Measurements from ENCODE around the gene FAM234A. TPM values are rescaled to one million over a fixed set of nuclear protein-coding genes. Genes with fewer than 3 reads are reported as not detected.

The FAM234A gene
- total RNA-seq, 1 donor from 2014 or later, result 87.6 TPM

GRCh38 chr16:270381-271255 is 36.0 kb downstream of the FAM234A start:
- no peak for TF ChIP-seq CTCF (conservative IDR thresholded peaks at IDR 0.05; ENCODE audit: low read depth, low read length)
- no peak overlapping the region for H3K4me3 ChIP-seq (ENCODE audit: low read depth, low read length)
- DNase-seq (ENCODE audit: low read depth), result no peak

DNA sequence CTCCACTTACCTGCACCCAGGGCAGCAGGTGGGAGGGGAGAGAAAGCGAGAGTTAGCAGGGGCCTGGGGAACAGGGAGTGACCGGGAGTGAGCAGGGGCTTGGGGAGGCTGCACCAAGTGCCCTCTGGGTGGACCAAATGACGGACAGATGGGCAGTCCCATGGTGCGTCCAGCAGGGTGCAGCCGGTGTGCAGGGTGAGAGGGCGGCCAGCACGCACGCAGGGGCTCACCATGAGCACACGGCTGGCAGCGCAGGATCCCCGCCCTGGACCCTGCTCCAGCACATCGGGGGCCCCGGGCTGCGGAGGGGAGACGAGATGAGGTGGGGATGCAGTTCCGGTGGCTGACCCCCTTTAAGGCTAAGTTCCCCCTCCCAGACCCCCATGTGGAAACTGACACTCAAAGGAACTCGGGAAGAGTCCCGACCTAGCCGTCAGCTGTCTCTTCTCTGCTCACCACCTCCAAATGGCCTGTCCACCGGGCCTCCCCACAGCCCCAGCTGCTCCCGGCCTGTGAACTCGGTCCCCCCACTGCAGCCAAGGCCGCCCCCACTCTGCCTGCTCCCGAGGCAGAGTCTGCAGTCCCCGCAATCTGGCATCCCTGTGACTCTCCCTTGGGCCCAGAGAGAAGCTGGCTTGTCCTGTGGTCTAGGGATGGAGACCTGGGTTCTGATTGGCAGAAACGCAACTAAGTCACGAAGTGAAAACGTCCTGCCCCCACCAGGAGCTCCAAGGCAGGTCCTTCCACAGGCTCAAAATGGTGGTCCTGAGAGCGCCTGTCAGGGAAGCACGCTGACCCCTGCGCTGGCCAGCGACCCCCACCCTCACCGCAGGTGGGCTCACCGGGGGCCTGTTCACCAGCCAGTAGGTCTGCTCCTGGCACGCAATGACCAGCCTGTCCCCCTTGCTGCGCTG is 38.3 kb downstream of the FAM234A start:
- TF ChIP-seq CTCF (conservative IDR thresholded peaks at IDR 0.05; ENCODE audit: low read depth, low read length), result peak; percentile 28
- no peak overlapping the region for H3K4me3 ChIP-seq (ENCODE audit: low read depth, low read length)
- DNase-seq (ENCODE audit: low read depth), result no peak

DNA sequence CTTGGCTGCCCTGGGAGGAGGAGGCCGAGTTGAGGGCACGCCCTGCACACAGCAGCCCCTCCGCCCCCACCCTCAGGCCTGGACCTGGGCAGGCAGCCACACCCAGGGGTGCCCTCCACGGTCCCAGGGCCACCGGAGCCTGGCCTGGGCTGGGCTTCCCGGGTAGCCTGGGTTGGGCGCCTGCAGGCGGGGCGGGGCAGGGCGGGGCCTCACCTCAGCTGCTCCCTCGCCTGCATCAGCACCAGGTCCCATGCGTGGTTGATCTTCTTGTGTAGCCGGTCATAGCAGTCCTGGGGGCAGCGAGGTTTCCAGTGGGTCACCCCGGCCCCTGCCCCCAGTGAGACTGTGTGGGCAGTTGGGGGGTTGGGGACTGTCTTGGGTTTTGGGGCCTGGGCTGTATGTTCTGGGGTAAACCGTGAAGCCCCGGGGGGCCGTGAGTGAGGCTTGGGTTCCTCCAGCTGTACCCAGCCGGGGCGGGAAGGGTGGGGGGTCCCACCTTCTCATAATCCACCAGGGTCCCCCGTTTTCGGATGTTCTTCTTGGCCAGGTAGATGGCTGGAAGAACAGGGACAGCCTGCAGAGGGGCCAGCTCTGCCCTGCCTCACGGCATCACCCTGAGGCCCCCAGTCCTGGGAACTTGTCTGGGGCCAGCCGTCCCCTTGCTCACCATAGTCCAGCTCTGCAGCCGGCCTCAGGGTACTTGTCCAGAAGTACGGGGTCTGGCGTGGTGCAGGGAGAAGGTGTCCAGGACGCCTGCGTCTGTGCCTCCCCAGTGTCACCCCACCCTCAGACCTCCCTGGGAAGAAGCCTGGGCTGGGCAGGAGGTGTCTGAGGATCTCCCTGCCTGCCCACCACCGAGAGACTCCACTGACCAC is 39.2 kb downstream of the FAM234A start:
- no peak overlapping the region for H3K4me3 ChIP-seq (ENCODE audit: low read depth, low read length)
- TF ChIP-seq CTCF (conservative IDR thresholded peaks at IDR 0.05; ENCODE audit: low read depth, low read length), result no peak
- DNase-seq (ENCODE audit: low read depth), result no peak

- peak overlapping the region; percentile 34 for H3K4me3 ChIP-seq (ENCODE audit: low read depth, low read length)
Observed at GRCh38 chr16:275041-275641, 40.5 kb downstream of the FAM234A start.

GRCh38 chr16:275786-276232 is 41.2 kb downstream of the FAM234A start, which contains the start of gene RGS11:
RGS11 (minus strand) TSS chr16:275944; CDS start chr16:275911, 33 bp downstream.
- no peak for DNase-seq (ENCODE audit: low read depth)
- TF ChIP-seq CTCF (conservative IDR thresholded peaks at IDR 0.05; ENCODE audit: low read depth, low read length), result no peak
- H3K4me3 ChIP-seq (ENCODE audit: low read depth, low read length), result peak within 1 kb of the TSS; percentile 34

More at GRCh38 chr16:275041-275641, 40.5 kb downstream of the FAM234A start:
- no peak for TF ChIP-seq CTCF (conservative IDR thresholded peaks at IDR 0.05; ENCODE audit: low read depth, low read length)
- no peak for DNase-seq (ENCODE audit: low read depth)

Measured in epithelial cell of proximal tubule (primary cell).